GM19023 (cell line): ENCODE results near the gene ATOSB.

Experiments
- ATAC-seq: cut with Tn5 transposase; IDR thresholded peaks from one replicate; pipeline ENCODE4 v1.9.1; 2021; ENCODE audit warnings: mild to moderate bottlenecking, moderate library complexity; ENCODE audit not compliant: unreplicated experiment

Gene ATOSB

DNA sequence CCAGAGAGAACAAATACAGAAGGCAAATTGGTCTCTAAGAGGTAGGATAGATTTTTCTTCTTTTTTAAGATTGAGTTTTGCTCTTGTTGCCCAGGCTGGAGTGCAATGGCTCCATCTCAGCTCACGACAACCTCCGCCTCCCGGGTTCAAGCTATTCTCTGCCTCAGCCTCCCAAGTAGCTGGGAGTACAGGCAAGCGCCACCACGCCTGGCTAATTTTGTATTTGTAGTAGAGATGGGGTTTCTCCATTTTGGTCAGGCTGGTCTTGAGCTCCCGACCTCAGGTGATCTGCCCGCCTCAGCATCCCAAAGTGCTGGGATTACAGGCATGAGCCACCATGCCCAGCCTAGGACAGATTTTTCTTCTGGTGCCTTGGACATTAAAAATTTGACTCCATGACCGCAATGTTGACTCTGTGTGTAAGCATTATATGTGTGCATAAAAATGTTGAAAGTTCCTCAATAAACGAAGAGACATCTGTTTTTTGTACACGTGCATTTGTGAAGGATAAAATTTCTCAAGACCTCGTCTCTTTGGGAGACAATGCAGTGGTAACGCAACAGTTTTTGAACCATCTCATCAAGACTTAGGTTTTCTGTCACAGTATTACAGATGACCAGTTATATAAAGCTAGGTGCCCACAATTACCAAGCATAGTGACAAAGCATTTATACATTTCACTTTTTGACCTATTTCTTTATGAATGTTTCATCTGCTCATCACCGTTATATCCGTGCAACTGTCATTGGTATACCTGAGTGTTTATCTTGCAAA is 60.6 kb downstream of the ATOSB start:
- ATAC-seq = no peak

GRCh38 chr9:35054185-35054835 is 61.4 kb downstream of the ATOSB start:
- ATAC-seq = no peak
